Neural crest cell (in vitro differentiated cells): ENCODE measurements around the gene FITM2. TPM values are rescaled to one million over a fixed set of nuclear protein-coding genes. Genes with fewer than 3 reads are reported as not detected.
"Not testable (repeated sequence)": the region's sequence is repeated elsewhere in the genome, so short reads cannot be mapped to it uniquely, and the experiment has no call there.

ENCODE experiments used
- DNase-seq: peaks from one replicate; pipeline ENCODE4 v3.0.0; 2021; ENCODE audit warnings: low read depth, mixed read lengths, low spot score
- H3K27ac Mint-ChIP-seq: one replicate; pipeline ENCODE4 v1.8.0; 2021; ENCODE audit warnings: mild to moderate bottlenecking, mixed read lengths; ENCODE audit not compliant: unreplicated experiment
- H3K27me3 Mint-ChIP-seq: 2 replicates; pipeline ENCODE4 v1.8.0; 2021; ENCODE audit warnings: low read depth, mild to moderate bottlenecking, mixed read lengths
- H3K36me3 Mint-ChIP-seq: 2 replicates; pipeline ENCODE4 v1.8.0; 2021; ENCODE audit warnings: low read depth, mild to moderate bottlenecking, mixed read lengths
- H3K4me1 Mint-ChIP-seq: 2 replicates; pipeline ENCODE4 v1.8.0; 2021; ENCODE audit warnings: mixed read lengths
- H3K4me3 Mint-ChIP-seq: one replicate; pipeline ENCODE4 v1.8.0; 2021; ENCODE audit warnings: mild to moderate bottlenecking, mixed read lengths
- H3K9me3 Mint-ChIP-seq: 2 replicates; pipeline ENCODE4 v1.8.0; 2021; ENCODE audit warnings: mixed read lengths
- total RNA-seq: library from RNA; stranded (reverse); gene quantifications from 2 replicates; pipeline ENCODE4 v1.2.1, GENCODE V29; 2021
- TF ChIP-seq, protein P1 (sequence below): fragments of 200-600 bp; sonication (generic); conservative IDR thresholded peaks from 2 replicates; pipeline ENCODE4 v1.5.0; 2021; ENCODE audit warnings: antibody characterized with exemption, mild to moderate bottlenecking

The FITM2 gene
- total RNA-seq, 1 donor from 2014 or later = 6.4 TPM

DNA sequence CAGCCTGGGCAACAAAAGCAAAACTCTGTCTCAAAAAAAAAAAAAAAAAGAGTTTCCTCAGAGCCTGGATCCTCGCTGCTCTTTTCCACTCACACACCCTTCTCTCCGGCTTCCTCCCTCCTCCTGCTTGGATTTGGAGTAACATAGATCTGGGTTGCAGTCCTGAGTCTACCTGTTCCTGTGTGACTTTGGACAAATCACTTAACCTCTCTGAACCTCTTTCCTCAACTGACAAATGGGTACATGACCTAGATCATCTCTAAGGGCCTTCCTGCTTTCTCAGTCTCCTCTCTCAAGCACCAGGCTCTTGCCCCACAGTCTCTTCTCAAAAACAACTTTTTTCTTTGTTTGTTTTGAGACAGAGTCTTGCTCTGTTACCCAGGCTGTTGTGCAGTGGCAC, 20.2 kb upstream of the FITM2 start:
- Mint-ChIP-seq H3K4me1 (no peaks in the 10 kb centered on the region), H3K4me3 (no peak overlapping the region), H3K36me3 (no peaks in the 10 kb centered on the region), H3K9me3 (no peaks in the 10 kb centered on the region), H3K27ac (no peak overlapping the region), H3K27me3 (peaks cover 8% of the 10 kb centered on the region)
- DNase-seq = no peak
- TF ChIP-seq, protein P1, sequence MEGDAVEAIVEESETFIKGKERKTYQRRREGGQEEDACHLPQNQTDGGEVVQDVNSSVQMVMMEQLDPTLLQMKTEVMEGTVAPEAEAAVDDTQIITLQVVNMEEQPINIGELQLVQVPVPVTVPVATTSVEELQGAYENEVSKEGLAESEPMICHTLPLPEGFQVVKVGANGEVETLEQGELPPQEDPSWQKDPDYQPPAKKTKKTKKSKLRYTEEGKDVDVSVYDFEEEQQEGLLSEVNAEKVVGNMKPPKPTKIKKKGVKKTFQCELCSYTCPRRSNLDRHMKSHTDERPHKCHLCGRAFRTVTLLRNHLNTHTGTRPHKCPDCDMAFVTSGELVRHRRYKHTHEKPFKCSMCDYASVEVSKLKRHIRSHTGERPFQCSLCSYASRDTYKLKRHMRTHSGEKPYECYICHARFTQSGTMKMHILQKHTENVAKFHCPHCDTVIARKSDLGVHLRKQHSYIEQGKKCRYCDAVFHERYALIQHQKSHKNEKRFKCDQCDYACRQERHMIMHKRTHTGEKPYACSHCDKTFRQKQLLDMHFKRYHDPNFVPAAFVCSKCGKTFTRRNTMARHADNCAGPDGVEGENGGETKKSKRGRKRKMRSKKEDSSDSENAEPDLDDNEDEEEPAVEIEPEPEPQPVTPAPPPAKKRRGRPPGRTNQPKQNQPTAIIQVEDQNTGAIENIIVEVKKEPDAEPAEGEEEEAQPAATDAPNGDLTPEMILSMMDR = no peak

DNA sequence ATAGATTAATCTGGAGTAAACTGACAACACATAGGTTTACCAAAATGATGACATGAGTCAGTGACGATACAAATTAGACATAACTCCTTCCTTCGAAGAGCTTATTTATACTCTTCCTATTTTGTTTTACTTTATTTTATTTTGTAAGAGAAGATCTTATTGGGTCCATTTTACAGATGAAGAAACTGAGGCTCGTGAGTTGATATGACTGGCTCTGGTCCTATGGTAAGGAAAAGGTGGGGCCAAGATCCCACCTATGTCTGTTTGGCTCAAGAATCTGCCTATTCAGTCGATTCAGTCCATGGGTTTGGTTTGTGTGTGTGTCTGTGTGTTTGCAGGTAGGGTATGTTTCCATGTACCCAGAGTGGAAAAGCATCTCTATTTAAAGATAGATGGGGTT, 17.4 kb upstream of the FITM2 start:
- Mint-ChIP-seq H3K9me3 (no peaks in the 10 kb centered on the region), H3K4me1 (peaks cover 7% of the 10 kb centered on the region), H3K4me3 (no peak overlapping the region), H3K27ac (no peak overlapping the region), H3K27me3 (peaks cover 2% of the 10 kb centered on the region), H3K36me3 (no peaks in the 10 kb centered on the region)
- TF ChIP-seq, protein P1 = no peak
- no peak for DNase-seq

DNA sequence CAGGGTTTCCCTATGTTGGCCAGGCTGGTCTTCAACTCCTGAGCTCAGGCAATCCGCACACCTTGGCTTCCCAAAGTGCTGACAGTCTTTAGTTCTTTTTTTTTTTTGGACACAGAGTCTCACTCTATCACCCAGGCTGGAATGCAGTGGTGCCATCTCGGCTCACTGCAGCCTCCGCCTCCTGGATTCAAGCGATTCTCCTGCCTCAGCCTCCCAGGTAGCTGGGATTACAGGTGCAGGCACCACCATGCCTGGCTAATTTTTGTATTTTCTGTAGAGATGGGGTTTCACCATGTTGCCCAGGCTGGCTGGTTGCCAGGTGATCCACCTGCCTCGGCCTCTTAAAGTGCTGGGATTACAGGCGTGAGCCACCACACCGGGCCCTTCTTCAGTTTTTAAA, 16.7 kb upstream of the FITM2 start:
- H3K27ac Mint-ChIP-seq, DNase-seq, H3K36me3 Mint-ChIP-seq, H3K4me3 Mint-ChIP-seq, H3K4me1 Mint-ChIP-seq, H3K9me3 Mint-ChIP-seq, H3K27me3 Mint-ChIP-seq: not testable (repeated sequence)

DNA sequence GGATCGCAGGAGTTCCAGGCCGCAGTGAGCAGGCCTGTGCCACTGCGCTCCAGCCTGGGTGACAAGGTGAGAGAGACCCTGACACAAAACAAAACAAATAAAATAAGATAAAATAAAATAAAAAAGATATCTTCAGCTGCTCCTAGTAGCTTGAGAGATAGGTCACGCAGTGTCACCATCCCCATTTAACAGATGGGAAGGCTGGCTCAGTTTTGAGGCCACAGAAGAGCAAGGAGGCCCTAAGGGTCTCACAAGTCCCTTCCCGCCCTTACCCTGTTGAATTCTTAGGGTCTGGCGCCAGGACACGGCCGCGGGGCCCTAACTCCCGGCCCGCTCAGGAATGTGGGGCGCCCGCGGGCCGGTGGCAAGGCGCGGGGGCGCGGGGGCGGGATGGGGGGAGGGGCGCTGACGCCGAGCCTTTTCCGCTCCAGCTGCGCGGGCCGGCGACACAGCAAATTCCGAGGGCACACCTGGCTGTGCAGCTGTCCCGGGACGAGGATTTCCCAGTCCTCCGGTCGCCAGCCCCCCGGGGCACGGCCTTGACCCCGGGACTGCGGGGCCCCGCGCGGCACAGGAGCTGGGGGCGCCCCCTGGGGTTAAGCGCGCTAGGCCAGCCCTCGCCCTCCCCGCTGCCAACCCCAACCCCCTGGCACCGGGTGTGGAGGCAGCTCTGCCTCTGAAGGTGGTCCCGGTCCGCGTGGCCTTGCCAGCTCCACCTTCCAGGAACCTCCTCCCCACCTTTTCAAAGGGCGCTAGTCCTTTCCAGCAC, 15.6 kb upstream of the FITM2 start:
- H3K4me3 Mint-ChIP-seq = no peak overlapping the region
- H3K9me3 Mint-ChIP-seq = no peaks in the 10 kb centered on the region
- no peaks in the 10 kb centered on the region for H3K36me3 Mint-ChIP-seq
- H3K4me1 Mint-ChIP-seq = peaks cover 7% of the 10 kb centered on the region
- TF ChIP-seq, protein P1 = no peak
- H3K27ac Mint-ChIP-seq = no peak overlapping the region
- peaks cover 2% of the 10 kb centered on the region for H3K27me3 Mint-ChIP-seq
- DNase-seq = no peak

DNA sequence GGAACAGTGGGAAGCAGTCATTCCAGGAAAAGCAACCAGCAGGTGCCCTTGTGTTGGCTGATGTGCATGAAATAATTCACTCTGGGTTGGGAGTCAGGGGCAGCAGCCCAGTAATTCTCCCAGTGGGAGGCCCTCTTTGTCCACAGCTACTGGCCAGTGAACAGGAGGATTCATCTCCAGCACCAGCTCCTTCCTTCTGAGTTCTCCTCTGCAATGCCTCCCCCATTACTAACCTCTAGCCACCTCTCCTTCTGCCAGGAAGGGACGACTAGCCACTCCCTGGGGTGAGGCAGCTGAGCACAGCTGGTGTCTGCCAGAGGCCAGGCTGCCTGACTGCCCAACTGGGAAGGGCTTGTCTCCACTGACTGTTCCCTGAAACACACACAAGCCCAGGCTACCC, 13.3 kb upstream of the FITM2 start:
- no peaks in the 10 kb centered on the region for H3K9me3 Mint-ChIP-seq

More for the DNA sequence above, 13.3 kb upstream of the FITM2 start:
- H3K36me3 Mint-ChIP-seq = no peaks in the 10 kb centered on the region
- TF ChIP-seq, protein P1 = no peak
- no peak overlapping the region for H3K27ac Mint-ChIP-seq
- DNase-seq = no peak
- peaks cover 2% of the 10 kb centered on the region for H3K27me3 Mint-ChIP-seq
- no peak overlapping the region for H3K4me3 Mint-ChIP-seq
- peaks cover 7% of the 10 kb centered on the region for H3K4me1 Mint-ChIP-seq
